ENCODE data around the gene DMRTC2.

The DMRTC2 gene

GRCh38 chr19:41813911-41814310 is 30.9 kb upstream of the DMRTC2 start:
- H3K9me3 Mint-ChIP-seq, result no peaks in the 10 kb centered on the region
- H3K27me3 Mint-ChIP-seq, result peaks cover 18% of the 10 kb centered on the region
- no peak for ATAC-seq (replicated peaks; ENCODE audit: extremely low read depth, poor library complexity, severe bottlenecking)
- no peak overlapping the region for H3K27ac Mint-ChIP-seq (ENCODE audit: low read depth)
- no peaks in the 10 kb centered on the region for H3K4me1 Mint-ChIP-seq
- no peak for DNase-seq (ENCODE audit: low spot score in 2 of 2)
- H3K36me3 Mint-ChIP-seq (ENCODE audit: insufficient read depth), result peaks cover 2% of the 10 kb centered on the region
- no peak overlapping the region for H3K4me3 Mint-ChIP-seq

GRCh38 chr19:41815301-41815700 is 29.5 kb upstream of the DMRTC2 start:
- Mint-ChIP-seq H3K9me3 (no peaks in the 10 kb centered on the region), H3K36me3 (ENCODE audit: insufficient read depth) (peaks cover 2% of the 10 kb centered on the region), H3K27ac (ENCODE audit: low read depth) (no peak overlapping the region), H3K27me3 (peaks cover 9% of the 10 kb centered on the region), H3K4me1 (no peaks in the 10 kb centered on the region), H3K4me3 (no peak overlapping the region)
- ATAC-seq (replicated peaks; ENCODE audit: extremely low read depth, poor library complexity, severe bottlenecking) (no peak), DNase-seq (ENCODE audit: low spot score in 2 of 2) (no peak)

DNA sequence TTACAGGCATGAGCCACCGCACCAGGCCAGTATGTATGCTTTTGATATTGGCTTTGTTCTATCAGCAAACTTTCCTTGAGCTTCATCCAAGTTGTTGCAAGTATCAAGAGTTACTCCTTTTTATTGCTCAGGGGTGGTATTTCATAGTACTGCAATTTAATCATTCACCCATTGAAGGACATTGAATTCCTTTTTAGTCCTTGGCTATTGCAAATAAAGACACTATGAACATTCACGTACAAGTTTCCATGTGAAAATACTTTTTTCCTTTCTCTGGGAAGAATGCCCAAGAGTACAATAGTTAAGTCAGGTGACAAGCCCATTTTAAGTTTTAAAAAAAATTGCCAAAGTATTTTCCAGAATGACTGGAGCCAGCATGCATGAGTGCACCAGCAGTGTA is 28.1 kb upstream of the DMRTC2 start:
- ATAC-seq (replicated peaks; ENCODE audit: extremely low read depth, poor library complexity, severe bottlenecking), result no peak
- H3K27ac Mint-ChIP-seq (ENCODE audit: low read depth), result no peak overlapping the region
- peaks cover 17% of the 10 kb centered on the region for H3K27me3 Mint-ChIP-seq
- H3K4me1 Mint-ChIP-seq, result no peaks in the 10 kb centered on the region
- no peak overlapping the region for H3K4me3 Mint-ChIP-seq
- DNase-seq (ENCODE audit: low spot score in 2 of 2), result no peak
- no peaks in the 10 kb centered on the region for H3K36me3 Mint-ChIP-seq (ENCODE audit: insufficient read depth)
- H3K9me3 Mint-ChIP-seq, result no peaks in the 10 kb centered on the region

GRCh38 chr19:41821003-41821735 is 23.7 kb upstream of the DMRTC2 start:
- Mint-ChIP-seq H3K27me3 (peaks cover 36% of the 10 kb centered on the region), H3K27ac (ENCODE audit: low read depth) (no peak overlapping the region)

DNA sequence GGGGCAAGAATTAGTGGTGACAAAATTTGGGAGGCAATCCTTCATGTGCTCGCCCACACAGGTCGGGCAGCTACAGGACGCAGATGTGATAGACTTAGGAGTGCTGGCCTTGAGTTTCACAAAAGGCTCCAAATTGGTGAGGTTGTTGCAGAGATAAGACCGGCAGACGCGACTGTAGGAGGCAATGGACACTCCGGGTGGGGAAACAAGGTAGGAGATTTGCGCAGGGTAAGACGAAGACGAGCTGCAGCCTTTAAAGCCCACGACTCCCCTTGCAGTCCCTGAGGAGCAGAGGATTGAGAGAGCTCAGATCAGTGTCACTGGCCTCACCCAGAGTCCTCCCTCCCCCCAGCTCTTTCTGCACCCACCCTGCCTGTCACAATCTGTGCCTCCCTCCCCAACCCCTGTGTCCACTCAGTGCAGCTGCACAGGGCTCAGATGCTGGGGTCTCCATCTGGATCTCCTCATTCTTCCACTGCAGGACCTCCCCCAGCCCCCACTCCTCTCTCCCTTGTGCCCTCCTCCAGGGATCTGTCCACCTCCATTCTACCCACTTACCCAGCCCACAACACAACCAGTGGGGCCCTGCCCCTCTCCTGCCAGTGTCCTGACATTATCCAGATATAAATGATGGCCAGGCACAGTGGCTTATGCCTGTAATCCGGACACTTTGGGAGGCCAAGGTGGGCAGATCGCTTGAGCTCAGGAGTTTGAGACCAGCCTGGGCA is 6.7 kb upstream of the DMRTC2 start:
- peaks cover 56% of the 10 kb centered on the region for H3K27me3 Mint-ChIP-seq
- no peak overlapping the region for H3K27ac Mint-ChIP-seq (ENCODE audit: low read depth)
- DNase-seq (ENCODE audit: low spot score in 2 of 2), result no peak
- no peaks in the 10 kb centered on the region for H3K4me1 Mint-ChIP-seq
- H3K36me3 Mint-ChIP-seq (ENCODE audit: insufficient read depth), result no peaks in the 10 kb centered on the region
- H3K9me3 Mint-ChIP-seq, result no peaks in the 10 kb centered on the region
- H3K4me3 Mint-ChIP-seq, result no peak overlapping the region
- no peak for ATAC-seq (replicated peaks; ENCODE audit: extremely low read depth, poor library complexity, severe bottlenecking)

More at GRCh38 chr19:41821003-41821735, 23.7 kb upstream of the DMRTC2 start:
- no peaks in the 10 kb centered on the region for H3K4me1 Mint-ChIP-seq
- H3K4me3 Mint-ChIP-seq, result no peak overlapping the region
- ATAC-seq (replicated peaks; ENCODE audit: extremely low read depth, poor library complexity, severe bottlenecking), result no peak
- peak in 1 of 2 donors; percentile 21 for DNase-seq (ENCODE audit: low spot score in 2 of 2)
- no peaks in the 10 kb centered on the region for H3K36me3 Mint-ChIP-seq (ENCODE audit: insufficient read depth)
- no peaks in the 10 kb centered on the region for H3K9me3 Mint-ChIP-seq

GRCh38 chr19:41839211-41839610 is 5.6 kb upstream of the DMRTC2 start:
- H3K27me3 Mint-ChIP-seq, result peaks cover 64% of the 10 kb centered on the region

DNA sequence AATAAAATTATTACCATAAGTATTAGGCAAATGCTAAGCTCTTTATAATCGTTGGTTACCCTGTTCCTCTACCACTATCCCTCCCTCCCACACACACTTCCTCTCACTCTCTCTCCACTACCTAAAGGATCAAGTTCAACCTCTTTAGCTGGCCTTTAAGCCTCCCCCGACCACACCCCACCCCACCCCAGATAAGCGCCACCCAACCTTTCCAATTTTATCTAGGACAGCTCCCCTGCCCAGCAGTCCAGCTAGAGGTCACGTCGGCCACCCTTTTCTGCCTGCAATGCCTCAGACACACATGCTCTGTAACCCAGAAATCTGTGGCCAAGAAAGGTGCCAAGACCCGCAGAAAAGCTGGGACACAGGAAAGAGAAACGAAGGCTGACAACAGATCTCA is 1.5 kb upstream of the DMRTC2 start:
- Mint-ChIP-seq H3K36me3 (ENCODE audit: insufficient read depth) (peaks cover 2% of the 10 kb centered on the region), H3K4me3 (no peak overlapping the region), H3K4me1 (no peaks in the 10 kb centered on the region), H3K9me3 (no peaks in the 10 kb centered on the region), H3K27ac (ENCODE audit: low read depth) (no peak overlapping the region), H3K27me3 (peaks cover 39% of the 10 kb centered on the region)
- no peak for DNase-seq (ENCODE audit: low spot score in 2 of 2)
- ATAC-seq (replicated peaks; ENCODE audit: extremely low read depth, poor library complexity, severe bottlenecking), result no peak

More at GRCh38 chr19:41839211-41839610, 5.6 kb upstream of the DMRTC2 start:
- H3K9me3 Mint-ChIP-seq, result no peaks in the 10 kb centered on the region
- no peak overlapping the region for H3K4me3 Mint-ChIP-seq
- DNase-seq (ENCODE audit: low spot score in 2 of 2), result no peak
- no peak overlapping the region for H3K27ac Mint-ChIP-seq (ENCODE audit: low read depth)
- ATAC-seq (replicated peaks; ENCODE audit: extremely low read depth, poor library complexity, severe bottlenecking), result no peak
- no peaks in the 10 kb centered on the region for H3K4me1 Mint-ChIP-seq
- peaks cover 1% of the 10 kb centered on the region for H3K36me3 Mint-ChIP-seq (ENCODE audit: insufficient read depth)

- Mint-ChIP-seq H3K36me3 (ENCODE audit: insufficient read depth) (peaks cover 2% of the 10 kb centered on the region), H3K27me3 (peaks cover 27% of the 10 kb centered on the region), H3K27ac (ENCODE audit: low read depth) (no peak within 1 kb of the TSS), H3K4me1 (no peaks in the 10 kb centered on the region), H3K4me3 (no peak within 1 kb of the TSS), H3K9me3 (no peaks in the 10 kb centered on the region)
- DNase-seq (ENCODE audit: low spot score in 2 of 2) (no peak), ATAC-seq (replicated peaks; ENCODE audit: extremely low read depth, poor library complexity, severe bottlenecking) (no peak)
Observed at GRCh38 chr19:41844601-41845000, 241 bp upstream of the DMRTC2 start, which contains the start of gene LYPD4. Gene LYPD4 (minus strand): TSS chr19:41844683. CDS start chr19:41839285, 5,398 bp downstream.

DNA sequence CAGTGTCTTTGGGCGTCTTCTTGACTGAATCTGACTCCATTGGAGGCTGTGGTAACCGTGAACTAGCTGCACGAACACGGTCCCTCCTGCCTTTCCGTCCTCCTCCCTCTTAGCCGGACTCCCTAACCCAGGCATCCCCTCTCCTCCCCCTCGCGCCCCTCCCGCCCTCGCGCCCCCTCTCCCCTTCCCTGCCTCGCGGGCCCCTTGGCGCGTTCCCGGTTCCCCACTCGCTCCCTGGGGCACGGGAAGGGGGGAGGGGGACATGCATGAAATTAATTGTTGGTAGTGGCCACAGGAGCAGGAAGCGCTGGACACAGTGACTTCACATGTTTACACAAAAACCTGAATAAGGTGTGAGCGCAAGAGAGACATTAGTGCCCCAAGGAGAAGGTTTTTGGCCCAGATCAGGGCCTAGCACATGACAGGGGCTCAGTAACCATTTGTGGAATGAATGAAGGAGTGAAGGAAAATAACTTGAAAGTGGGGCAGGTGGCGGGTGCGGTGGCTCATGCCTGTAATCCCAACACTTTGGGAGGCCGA is 279 bp downstream of the DMRTC2 start:
- peaks cover 22% of the 10 kb centered on the region for H3K27me3 Mint-ChIP-seq
- no peak for DNase-seq (ENCODE audit: low spot score in 2 of 2)
- peaks cover 2% of the 10 kb centered on the region for H3K36me3 Mint-ChIP-seq (ENCODE audit: insufficient read depth)
- no peak overlapping the region for H3K27ac Mint-ChIP-seq (ENCODE audit: low read depth)
- no peak for ATAC-seq (replicated peaks; ENCODE audit: extremely low read depth, poor library complexity, severe bottlenecking)
- H3K4me1 Mint-ChIP-seq, result no peaks in the 10 kb centered on the region
- no peaks in the 10 kb centered on the region for H3K9me3 Mint-ChIP-seq
- H3K4me3 Mint-ChIP-seq, result no peak overlapping the region

- peaks cover 2% of the 10 kb centered on the region for H3K36me3 Mint-ChIP-seq (ENCODE audit: insufficient read depth)
- ATAC-seq (replicated peaks; ENCODE audit: extremely low read depth, poor library complexity, severe bottlenecking), result no peak
- H3K4me3 Mint-ChIP-seq, result no peak overlapping the region
- no peak overlapping the region for H3K27ac Mint-ChIP-seq (ENCODE audit: low read depth)
- DNase-seq (ENCODE audit: low spot score in 2 of 2), result no peak
- H3K9me3 Mint-ChIP-seq, result no peaks in the 10 kb centered on the region
- H3K27me3 Mint-ChIP-seq, result peaks cover 37% of the 10 kb centered on the region
- H3K4me1 Mint-ChIP-seq, result no peaks in the 10 kb centered on the region
Observed at GRCh38 chr19:41847351-41848105, 2.7 kb downstream of the DMRTC2 start.

DNA sequence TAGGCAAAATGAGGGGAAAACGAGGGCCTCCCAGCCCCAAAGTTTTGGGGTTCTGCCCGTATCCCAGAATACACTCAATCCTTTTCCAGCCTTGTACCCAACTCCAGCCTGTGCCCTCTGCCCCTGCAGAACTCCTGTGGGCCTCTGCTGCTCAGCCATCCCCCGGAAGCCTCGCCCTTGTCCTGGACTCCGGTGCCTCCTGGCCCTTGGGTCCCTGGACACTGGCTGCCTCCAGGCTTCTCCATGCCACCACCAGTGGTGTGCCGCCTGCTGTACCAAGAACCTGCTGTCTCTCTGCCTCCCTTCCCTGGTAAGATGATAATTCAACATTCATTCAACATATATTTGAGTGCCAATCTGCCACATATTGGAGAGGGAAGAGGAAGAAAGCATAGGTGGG is 3.8 kb downstream of the DMRTC2 start:
- Mint-ChIP-seq H3K9me3 (no peaks in the 10 kb centered on the region), H3K27ac (ENCODE audit: low read depth) (no peak overlapping the region), H3K27me3 (peaks cover 32% of the 10 kb centered on the region), H3K4me1 (no peaks in the 10 kb centered on the region), H3K36me3 (ENCODE audit: insufficient read depth) (peaks cover 2% of the 10 kb centered on the region), H3K4me3 (no peak overlapping the region)
- DNase-seq (ENCODE audit: low spot score in 2 of 2), result no peak
- no peak for ATAC-seq (replicated peaks; ENCODE audit: extremely low read depth, poor library complexity, severe bottlenecking)

DNA sequence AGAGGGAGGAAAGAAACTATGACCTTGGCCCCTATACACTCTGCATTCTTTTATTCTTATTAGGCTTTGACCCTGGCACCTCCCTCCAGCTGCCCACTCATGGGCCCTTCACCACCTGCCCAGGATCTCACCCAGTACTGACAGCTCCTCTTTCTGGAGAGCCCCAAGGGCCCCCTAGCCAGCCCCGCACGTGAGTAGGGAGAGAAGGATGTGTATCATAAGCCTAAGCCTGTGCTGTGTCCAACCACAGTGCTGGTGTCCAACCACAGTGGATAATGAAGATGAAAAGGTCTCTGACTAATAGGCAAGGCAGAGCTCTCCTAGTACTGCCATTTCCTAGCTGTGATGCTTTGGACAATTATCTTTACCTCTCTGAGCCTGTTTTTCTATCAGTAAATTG is 4.2 kb downstream of the DMRTC2 start:
- peaks cover 2% of the 10 kb centered on the region for H3K36me3 Mint-ChIP-seq (ENCODE audit: insufficient read depth)
- no peaks in the 10 kb centered on the region for H3K9me3 Mint-ChIP-seq
- DNase-seq (ENCODE audit: low spot score in 2 of 2) (no peak), ATAC-seq (replicated peaks; ENCODE audit: extremely low read depth, poor library complexity, severe bottlenecking) (no peak)
- H3K4me3 Mint-ChIP-seq, result no peak overlapping the region
- no peak overlapping the region for H3K27ac Mint-ChIP-seq (ENCODE audit: low read depth)
- H3K4me1 Mint-ChIP-seq, result no peaks in the 10 kb centered on the region
- H3K27me3 Mint-ChIP-seq, result peaks cover 28% of the 10 kb centered on the region

Measured in central memory CD8-positive, alpha-beta T cell (primary cell).